Endometrium (tissue), 2 donors: ENCODE results near the gene NPY4R2.
"Not testable (repeated sequence)": the region's sequence is repeated elsewhere in the genome, so short reads cannot be mapped to it uniquely, and the experiment has no call there.

Source experiments
- FAIRE-seq: peaks from 2 replicates; lab custom pipeline; 2012; peaks lifted over from hg19 to GRCh38; lab: Jason Lieb, UNC
- donor health status: control.
- donor health status: control.

The NPY4R2 gene

DNA sequence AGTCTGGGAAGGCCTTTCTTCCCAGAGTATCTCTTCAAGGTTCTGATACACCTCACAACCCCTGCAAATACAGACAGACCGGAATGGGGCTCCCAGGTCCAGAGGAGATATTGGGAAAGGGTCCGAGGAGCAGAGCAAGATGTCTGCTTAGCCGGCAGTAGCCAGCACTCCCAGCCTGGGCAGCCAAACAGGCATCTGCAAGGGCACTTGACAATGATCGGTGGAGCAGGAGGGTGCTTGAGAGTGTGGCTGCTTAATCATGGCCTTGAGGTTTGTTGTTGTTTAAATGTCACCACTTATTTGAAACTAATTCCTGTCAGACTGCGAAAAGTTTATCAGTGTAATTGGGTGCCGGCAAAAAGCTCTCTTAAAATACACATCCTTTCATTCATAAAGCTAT is 15.0 kb downstream of the NPY4R2 start:
- FAIRE-seq = not testable (repeated sequence)

DNA sequence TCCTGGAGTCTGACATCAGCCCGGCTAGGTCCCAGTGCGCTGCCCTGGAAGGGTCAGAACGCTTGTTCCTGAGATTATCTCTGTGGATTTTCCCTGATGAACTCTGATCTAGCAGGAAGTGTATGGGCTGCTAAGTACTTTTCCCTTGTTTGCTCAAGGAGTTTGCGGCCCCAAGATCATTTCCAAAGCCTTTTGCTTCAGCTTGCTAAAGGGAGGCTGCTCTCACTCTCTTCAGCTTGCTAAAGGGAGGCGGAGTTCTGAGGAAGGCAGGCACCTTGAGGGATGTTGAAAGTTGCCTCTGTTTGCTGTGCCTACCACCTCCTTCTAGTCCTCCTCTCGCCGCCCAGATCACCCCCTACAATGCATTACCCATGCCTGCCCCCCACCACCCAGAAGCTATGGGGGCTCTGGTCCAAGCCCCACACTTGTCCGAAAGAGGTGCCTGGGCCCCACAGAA is 18.3 kb downstream of the NPY4R2 start:
- FAIRE-seq = not testable (repeated sequence)

DNA sequence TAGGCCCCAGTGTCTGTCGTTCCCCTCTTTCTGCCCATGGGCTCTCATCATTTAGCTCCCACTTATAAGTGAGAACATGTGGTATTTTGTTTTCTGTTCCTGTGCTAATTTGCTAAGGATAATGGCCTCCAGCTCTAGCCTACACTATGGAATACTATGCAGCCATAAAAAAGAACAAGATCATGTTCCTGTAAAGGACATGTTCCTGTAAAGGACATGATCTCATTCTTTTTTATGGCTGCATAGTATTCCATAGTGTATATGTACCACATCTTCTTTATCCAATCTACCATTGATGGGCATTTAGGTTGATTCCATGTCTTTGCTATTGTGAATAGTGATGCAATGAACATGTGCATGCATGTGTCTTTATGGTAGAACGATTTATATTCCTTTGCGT is 19.2 kb downstream of the NPY4R2 start:
- not testable (repeated sequence) for FAIRE-seq

DNA sequence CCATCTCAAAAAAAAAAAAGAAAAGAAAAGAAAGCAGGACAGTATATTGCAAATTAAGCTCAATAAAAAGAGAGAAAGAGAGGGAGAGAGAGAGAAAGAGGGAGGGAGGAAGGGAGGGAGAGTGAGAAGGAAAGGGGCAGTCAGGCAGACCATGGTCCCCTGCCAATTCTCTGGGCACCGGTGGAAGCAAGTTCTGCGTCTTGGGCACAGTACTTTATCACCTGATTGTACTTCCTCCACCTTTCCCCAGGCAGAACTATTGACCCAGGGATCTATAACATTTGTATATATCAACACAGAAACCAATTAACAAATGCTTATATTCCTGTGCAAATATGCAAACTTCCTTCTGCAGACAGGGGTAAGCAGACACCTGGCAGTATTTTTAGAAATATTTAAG is 22.4 kb downstream of the NPY4R2 start:
- FAIRE-seq = not testable (repeated sequence)

DNA sequence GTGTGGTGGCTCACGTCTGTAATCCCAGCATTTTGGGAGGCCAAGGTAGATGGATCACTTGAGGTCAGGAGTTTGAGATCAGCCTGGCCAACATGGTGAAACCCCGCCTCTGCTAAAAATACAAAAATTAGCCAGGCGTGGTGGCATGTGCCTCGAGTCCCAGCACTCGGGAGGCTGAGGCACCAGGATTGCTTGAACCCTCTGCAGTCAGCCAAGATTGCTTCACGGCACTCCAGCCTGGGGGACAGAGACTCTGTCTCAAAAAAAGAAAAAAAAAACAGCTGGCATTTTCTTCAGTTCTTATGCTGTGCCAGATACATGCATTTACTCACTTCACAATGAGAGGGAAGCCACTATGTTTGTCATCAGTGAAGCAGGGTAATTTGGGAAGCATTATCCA is 22.9 kb downstream of the NPY4R2 start:
- not testable (repeated sequence) for FAIRE-seq

DNA sequence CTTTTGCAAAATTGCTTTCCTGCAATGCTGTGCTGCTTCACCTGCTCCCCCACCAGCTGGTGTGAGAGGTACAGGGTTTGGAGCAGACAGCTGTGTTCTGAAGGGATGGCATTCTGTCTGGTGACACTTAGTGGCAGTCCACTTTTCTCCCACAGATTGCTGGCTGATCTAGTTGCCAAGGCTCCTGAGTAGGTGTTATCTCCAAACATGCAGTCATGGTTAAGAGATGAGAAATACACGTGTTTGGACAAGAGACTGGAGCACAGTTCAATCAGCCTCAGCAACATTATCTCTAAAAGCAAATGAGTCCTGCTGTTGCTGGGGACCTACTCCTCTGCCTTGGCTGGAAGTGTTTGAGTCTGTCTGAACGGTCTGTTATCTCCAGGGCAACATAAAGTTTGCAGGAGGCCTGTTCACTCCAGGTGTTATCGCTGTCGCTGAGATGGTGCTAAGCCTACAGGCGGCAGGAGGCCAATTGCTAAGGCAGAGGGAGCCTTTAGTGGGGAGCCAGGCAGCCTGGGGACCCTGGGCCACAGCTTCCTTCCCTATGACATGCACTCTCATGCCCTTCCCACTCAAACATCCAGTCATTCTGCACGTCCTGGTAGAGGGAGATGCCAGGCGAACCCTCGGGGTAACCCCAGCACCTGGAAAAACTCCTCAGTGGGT is 24.0 kb downstream of the NPY4R2 start:
- not testable (repeated sequence) for FAIRE-seq

DNA sequence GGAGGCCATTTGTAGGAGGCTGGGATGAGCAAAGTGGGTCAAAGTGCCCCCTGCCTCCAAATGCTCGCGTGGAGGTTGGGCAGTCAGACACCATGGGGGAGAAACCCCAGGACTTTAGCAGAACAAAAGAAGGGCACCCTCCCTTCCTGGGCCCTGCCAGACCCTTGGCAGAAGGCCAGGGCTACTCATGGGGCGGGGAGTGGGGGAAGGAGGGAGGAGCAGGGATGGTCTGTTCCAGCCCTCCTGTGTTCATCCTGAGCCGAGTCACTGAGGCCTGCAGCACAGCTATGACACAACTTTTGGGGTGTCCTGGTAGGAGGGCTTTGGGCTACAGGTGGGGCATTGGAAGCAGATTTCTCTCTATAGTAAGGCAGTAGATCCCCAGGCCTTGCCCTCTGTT is 24.9 kb downstream of the NPY4R2 start:
- not testable (repeated sequence) for FAIRE-seq

DNA sequence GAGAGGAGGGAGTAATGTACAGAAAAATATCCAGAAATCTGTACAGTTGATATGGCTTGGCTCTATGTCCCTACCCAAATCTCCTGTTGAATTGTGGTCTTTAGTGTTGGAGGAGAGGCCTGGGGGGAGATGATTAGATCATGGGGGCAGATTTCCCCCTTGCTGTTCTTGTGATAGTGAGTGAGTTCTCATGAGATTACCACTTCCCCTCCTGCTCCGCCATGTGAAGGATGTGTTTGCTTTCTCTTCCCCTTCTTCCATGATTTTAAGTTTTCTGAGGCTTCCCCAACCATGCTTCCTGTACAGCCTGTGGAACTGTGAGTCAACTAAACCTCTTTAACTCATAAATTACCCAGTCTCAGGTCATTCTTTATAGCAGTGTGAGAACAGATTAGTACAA is 29.0 kb downstream of the NPY4R2 start:
- FAIRE-seq = not testable (repeated sequence)

DNA sequence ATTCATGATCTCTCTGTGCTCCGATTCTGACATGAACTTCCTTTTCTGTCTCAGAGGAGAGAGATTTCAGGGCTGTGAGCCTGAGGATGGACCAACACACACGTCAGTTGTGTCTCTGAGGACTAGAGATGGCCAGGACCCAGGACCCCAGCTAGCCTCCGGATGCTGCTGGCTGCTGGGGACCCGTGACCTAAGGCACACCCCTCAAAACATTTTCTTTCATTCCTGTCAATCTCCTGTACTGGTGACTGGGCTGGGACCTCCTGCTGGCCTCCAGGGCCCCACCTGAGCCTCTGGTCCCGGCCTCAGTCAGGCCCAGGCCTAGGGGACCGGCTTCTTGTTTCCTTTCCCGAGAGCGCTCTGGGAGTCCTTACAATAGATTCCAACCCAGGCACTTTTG is 38.7 kb downstream of the NPY4R2 start:
- not testable (repeated sequence) for FAIRE-seq

DNA sequence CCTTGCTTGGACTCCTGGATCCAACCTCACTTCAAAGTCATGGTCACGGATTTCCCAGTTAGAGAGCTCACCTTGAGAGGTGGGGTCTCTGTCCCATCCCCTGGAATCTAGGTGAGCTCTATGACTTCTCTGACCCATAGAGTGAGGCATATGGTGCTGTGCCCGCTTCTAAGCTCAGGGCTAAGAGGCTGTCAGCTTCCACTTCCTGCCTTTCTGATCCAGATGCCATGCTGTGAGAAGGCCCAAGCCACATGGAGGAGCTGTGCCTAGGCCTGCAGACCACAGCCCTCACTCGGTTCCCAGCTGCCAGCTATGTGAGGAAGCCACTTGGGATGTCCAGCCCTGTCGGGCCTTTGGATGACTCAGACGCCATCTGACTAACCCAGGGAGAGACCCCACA is 41.2 kb downstream of the NPY4R2 start:
- not testable (repeated sequence) for FAIRE-seq

DNA sequence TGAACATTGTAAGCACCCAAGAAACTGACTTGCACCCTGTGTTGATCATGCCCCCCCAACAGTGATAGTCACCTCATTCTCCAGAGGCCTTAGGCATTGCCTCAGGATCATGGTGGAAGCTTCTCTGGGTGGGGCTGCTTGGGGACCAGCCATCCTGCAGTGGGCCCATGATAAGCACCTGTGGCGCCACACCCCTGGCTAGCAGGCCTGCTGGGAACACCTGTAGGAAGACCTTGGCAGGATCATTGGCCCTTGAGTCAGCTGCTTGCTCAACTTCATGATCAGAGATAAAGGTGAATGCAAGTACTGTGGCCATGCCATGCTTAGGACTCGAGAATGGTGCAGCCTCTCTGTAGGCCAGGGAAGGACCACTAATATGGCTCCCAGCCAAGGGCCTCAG is 42.2 kb downstream of the NPY4R2 start:
- FAIRE-seq = not testable (repeated sequence)

DNA sequence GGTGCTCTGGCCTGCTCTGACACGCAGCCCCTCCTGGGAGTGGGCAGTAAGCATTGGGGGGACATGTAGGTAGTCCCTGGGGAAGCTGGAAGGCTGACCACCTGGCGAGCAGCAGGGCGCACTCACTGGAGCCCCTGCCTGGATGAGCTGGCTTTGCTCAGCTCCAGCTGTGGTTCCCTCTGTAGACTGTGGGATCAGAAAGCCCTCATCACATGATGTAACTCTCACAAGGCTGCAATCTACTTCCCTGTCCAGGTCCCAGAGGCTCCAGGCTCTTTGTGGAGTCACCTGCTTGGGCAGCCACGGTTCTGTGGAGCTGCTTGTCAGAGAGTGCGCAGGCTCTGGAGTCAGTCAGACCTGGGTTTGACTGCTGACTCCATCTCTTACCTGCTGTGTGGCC is 44.3 kb downstream of the NPY4R2 start:
- FAIRE-seq = not testable (repeated sequence)

DNA sequence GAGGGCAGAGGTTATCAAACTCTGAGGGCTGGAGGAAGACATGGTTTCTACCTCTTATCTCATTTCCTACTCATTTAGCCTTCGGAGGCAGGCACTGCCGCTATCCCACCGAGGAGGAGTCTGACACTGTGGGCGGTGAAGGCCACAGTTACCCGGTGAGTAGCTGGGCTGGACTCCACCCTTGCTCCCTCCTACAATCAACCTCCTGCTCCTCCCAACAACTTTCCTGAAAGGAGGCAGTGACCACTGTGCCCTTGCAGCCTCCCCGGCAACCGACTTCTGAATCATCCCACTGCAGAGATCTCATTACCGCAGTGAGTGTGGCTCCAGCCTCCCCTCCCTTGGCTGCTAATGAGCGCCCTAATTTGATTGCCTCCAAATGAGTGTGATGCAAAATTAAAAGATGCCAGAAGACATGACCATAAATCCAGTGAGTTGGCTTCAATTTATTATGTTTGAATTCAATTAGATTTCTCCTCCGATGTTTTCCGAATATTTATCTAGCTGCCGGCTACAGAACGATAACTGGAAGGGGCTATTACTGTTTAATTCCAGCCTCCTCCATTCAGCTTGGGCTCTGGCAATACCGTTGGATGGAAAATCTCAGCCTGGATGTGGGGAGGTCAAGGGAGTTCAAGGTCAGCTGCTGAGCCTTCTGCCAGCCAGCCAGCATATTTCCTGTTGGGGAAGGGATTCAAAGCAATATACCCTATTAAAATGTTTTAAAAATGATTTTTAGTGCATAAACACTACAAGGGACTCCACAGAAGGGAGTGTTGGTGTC is 46.0 kb downstream of the NPY4R2 start:
- FAIRE-seq = not testable (repeated sequence)

DNA sequence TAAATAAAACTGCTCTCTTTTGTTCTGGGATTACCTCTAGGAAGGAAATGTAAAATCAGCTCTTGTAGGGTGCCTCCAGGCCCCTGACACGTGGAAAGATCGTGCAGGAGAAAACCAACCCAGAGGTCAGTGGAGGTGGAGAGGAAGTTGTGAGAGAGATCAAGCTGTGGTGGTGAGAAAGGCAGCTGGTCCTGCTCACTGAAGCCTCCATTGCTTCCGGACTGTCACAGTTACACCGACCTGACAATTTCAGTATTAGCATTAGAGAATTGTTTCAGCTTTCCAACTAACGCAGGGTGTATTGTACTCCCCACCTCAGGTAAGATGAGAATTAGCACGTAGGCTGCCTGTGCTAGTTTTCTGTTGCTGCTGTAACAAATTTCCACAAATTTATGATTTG is 50.5 kb downstream of the NPY4R2 start:
- not testable (repeated sequence) for FAIRE-seq

DNA sequence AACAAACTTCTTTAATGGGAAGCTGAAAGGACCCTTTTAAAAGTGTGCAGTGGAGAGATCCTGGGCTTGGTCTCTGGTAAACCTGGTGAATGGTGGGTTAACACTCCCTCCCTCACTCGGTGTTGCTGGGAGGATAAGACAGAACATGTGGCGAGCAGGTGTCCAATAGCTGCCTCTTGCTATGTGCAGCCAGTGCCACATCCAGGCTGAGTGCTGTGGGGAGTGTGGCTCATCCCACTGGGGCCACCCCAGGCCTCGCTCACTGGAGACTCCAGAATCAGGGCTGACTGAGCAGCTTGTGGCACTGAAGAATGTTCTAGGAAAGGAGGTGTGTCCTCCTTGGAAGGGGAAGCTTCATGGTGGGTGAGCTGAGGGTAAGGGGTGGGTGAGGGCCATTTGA is 51.6 kb downstream of the NPY4R2 start:
- not testable (repeated sequence) for FAIRE-seq

DNA sequence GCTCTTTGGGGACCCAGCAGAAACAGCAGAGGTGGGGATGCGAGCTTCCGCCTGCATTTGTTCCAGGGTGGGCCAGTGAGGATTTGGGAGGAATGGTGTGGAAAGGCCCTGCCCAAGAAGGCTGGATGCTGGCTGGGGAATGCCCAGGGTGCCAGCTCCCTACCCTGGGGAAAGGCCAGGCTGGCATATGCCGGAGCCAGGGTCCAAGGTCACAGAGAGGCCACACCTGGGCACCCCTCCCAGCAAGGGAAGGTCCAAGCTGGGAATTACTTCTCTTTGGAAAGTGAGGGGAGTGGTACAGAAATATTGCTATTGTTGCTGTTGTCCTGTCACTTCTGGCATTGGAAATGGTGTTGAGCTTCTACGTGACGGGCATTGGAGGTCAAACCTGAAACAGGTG is 53.1 kb downstream of the NPY4R2 start:
- FAIRE-seq = not testable (repeated sequence)

DNA sequence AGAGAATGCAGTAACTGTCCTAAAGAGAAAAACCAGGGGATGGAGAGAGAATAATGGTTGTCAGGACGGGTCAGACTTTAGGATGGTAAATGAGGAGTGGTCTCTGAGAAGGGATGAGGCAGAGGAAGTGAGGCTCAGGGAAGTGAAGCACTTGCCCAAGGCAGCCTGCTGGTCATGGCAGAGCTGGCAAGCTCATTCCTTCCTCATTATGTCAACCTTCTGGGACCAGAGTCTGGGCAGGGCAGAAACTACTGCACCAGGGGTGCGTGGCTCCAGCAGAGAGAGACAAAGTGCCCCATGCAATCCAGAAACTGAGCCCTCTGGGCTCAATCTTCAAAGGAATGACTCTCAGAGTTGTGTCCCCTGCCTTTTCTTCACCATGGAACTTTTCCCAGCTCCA is 53.6 kb downstream of the NPY4R2 start:
- not testable (repeated sequence) for FAIRE-seq
